Putamen (tissue), 1 donor: ENCODE results near the gene NMNAT2.
"Not testable (repeated sequence)": the region's sequence is repeated elsewhere in the genome, so short reads cannot be mapped to it uniquely, and the experiment has no call there.

Experiments used
- DNase-seq: peaks from one replicate; pipeline ENCODE4 v3.0.0-alpha.2; 2016; ENCODE audit warnings: low spot score

Gene NMNAT2

GRCh38 chr1:183417772-183418491 is at the start of gene NMNAT2:
Gene NMNAT2 (minus strand): TSS chr1:183418380. CDS start chr1:183418267, 113 bp downstream.
- DNase-seq, result peak; percentile 61

GRCh38 chr1:183467687-183468086 is 49.5 kb upstream of the NMNAT2 start:
- DNase-seq, result no peak

GRCh38 chr1:183466781-183467180 is 48.6 kb upstream of the NMNAT2 start:
- DNase-seq, result no peak

GRCh38 chr1:183463566-183463965 is 45.4 kb upstream of the NMNAT2 start:
- no peak for DNase-seq

- no peak for DNase-seq
Observed at GRCh38 chr1:183461350-183461749, 43.2 kb upstream of the NMNAT2 start.

- DNase-seq, result no peak
Observed at GRCh38 chr1:183460596-183460995, 42.4 kb upstream of the NMNAT2 start.

- no peak for DNase-seq
Observed at GRCh38 chr1:183457449-183457848, 39.3 kb upstream of the NMNAT2 start.

- DNase-seq, result no peak
Observed at GRCh38 chr1:183456826-183457225, 38.6 kb upstream of the NMNAT2 start.

- DNase-seq, result no peak
Observed at GRCh38 chr1:183454377-183454776, 36.2 kb upstream of the NMNAT2 start.

- DNase-seq, result no peak
Observed at GRCh38 chr1:183450093-183450492, 31.9 kb upstream of the NMNAT2 start.

- DNase-seq, result no peak
Observed at GRCh38 chr1:183449223-183449770, 31.1 kb upstream of the NMNAT2 start.

- no peak for DNase-seq
Observed at GRCh38 chr1:183444243-183444642, 26.1 kb upstream of the NMNAT2 start.

- no peak for DNase-seq
Observed at GRCh38 chr1:183443466-183443865, 25.3 kb upstream of the NMNAT2 start.

- no peak for DNase-seq
Observed at GRCh38 chr1:183443011-183443410, 24.8 kb upstream of the NMNAT2 start.

- no peak for DNase-seq
Observed at GRCh38 chr1:183438060-183438459, 19.9 kb upstream of the NMNAT2 start.

- DNase-seq, result no peak
Observed at GRCh38 chr1:183435497-183435896, 17.3 kb upstream of the NMNAT2 start.

GRCh38 chr1:183433703-183434102 is 15.5 kb upstream of the NMNAT2 start:
- DNase-seq, result no peak

GRCh38 chr1:183432548-183432875 is 14.3 kb upstream of the NMNAT2 start:
- no peak for DNase-seq

- DNase-seq, result no peak
Observed at GRCh38 chr1:183431840-183432547, 13.8 kb upstream of the NMNAT2 start.

GRCh38 chr1:183427591-183427990 is 9.4 kb upstream of the NMNAT2 start:
- DNase-seq, result not testable (repeated sequence)

- no peak for DNase-seq
Observed at GRCh38 chr1:183424691-183425090, 6.5 kb upstream of the NMNAT2 start.

- no peak for DNase-seq
Observed at GRCh38 chr1:183423541-183423940, 5.4 kb upstream of the NMNAT2 start.

GRCh38 chr1:183419399-183419798 is 1.2 kb upstream of the NMNAT2 start:
- no peak for DNase-seq
